T-helper 1 cell treated with Interleukin-12 subunit alpha and Interleukin-12 subunit beta and Interleukin-4 antibody, amounts not matched to agents 30 μg/mL and 1 μg/mL, for 36 hours (primary cell): ENCODE results near the gene CCDC9B.

Source experiments
- H3K27ac Mint-ChIP-seq: one replicate; pipeline ENCODE4 v1.8.0; 2021; ENCODE audit warnings: mild to moderate bottlenecking, mixed read lengths
- H3K27me3 Mint-ChIP-seq: one replicate; pipeline ENCODE4 v1.8.0; 2021; ENCODE audit warnings: low read depth, mixed read lengths
- H3K36me3 Mint-ChIP-seq: one replicate; pipeline ENCODE4 v1.8.0; 2021; ENCODE audit warnings: low read depth, mixed read lengths
- H3K4me1 Mint-ChIP-seq: one replicate; pipeline ENCODE4 v1.8.0; 2021; ENCODE audit warnings: low read depth, mixed read lengths
- H3K4me3 Mint-ChIP-seq: one replicate; pipeline ENCODE4 v1.8.0; 2021; ENCODE audit warnings: mild to moderate bottlenecking, moderate library complexity, mixed read lengths
- H3K9me3 Mint-ChIP-seq: one replicate; pipeline ENCODE4 v1.8.0; 2021; ENCODE audit warnings: mixed read lengths

CCDC9B gene

DNA sequence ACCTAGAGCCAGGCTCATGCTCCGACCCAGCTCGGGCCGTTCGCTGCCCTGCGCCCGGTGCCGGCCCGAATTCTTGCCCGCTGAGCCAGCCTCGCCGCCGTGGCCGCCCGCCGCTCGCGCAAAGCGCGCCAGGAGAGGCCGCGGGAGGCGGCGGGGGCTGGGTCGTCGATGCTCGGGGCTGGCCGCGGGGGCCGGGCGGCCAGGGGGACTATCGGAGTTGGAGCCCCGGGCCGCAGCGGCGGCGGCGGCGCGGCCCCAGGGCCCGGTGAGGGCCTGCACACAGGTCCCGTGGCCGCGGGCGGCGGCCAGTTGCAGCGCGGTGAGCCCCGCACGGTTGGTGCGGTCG, 59.0 kb downstream of the CCDC9B start:
- Mint-ChIP-seq H3K4me3 (no peak overlapping the region), H3K36me3 (no peaks in the 10 kb centered on the region), H3K27ac (no peak overlapping the region), H3K4me1 (peaks cover 5% of the 10 kb centered on the region), H3K27me3 (peaks cover 52% of the 10 kb centered on the region), H3K9me3 (no peaks in the 10 kb centered on the region)
